HepG2 (cell line): ENCODE data around the gene KCNB1.

Experiments used
- ETV6 ChIP-seq: sonication (generic); formaldehyde crosslinking; conservative IDR thresholded peaks from 2 replicates; pipeline ENCODE4 v1.4.0; 2020; ENCODE audit warnings: missing genetic modification reagents
- FIP1L1 ChIP-seq: fragments of 200-400 bp; formaldehyde crosslinking; IDR thresholded peaks from 2 replicates; pipeline ENCODE4 v1.6.1; 2018; ENCODE audit warnings: low read depth, mild to moderate bottlenecking, low read length, moderate library complexity, borderline replicate concordance; ENCODE audit not compliant: insufficient read depth
- KDM5B ChIP-seq: sonication (generic); formaldehyde crosslinking; IDR thresholded peaks from 2 replicates; pipeline ENCODE4 v1.4.0; 2020; ENCODE audit warnings: missing genetic modification reagents, mild to moderate bottlenecking, borderline replicate concordance
- KLF11 ChIP-seq: IDR thresholded peaks from 2 replicates; pipeline ENCODE4 v1.6.1; 2016; ENCODE audit warnings: missing compliant biosample characterization
- NFE2L2 ChIP-seq: fragments of 150-350 bp; IDR thresholded peaks from 2 replicates; pipeline ENCODE4 v1.6.1; 2014; ENCODE audit warnings: low read length
- NFYB ChIP-seq: sonication (generic); formaldehyde crosslinking; IDR thresholded peaks from 2 replicates; pipeline ENCODE4 v1.4.0; 2020; ENCODE audit warnings: missing genetic modification reagents
- SAFB2 ChIP-seq: sonication (generic); formaldehyde crosslinking; IDR thresholded peaks from 2 replicates; pipeline ENCODE4 v1.5.1; 2020; ENCODE audit warnings: missing genetic modification reagents, low read depth, mild to moderate bottlenecking, borderline replicate concordance
- TBX3 ChIP-seq: fragments of 450-650 bp; IDR thresholded peaks from 2 replicates; pipeline ENCODE4 v1.6.1; 2017; ENCODE audit warnings: antibody characterized with exemption, mild to moderate bottlenecking, inconsistent platforms, borderline replicate concordance
- ZNF24 ChIP-seq: fragments of 450-650 bp; IDR thresholded peaks from 2 replicates; pipeline ENCODE4 v1.6.1; 2017; ENCODE audit warnings: antibody characterized with exemption, mild to moderate bottlenecking
- ZNF557 ChIP-seq: sonication (generic); formaldehyde crosslinking; IDR thresholded peaks from 2 replicates; pipeline ENCODE4 v1.4.0; 2020; ENCODE audit warnings: missing genetic modification reagents
- ZNF672 ChIP-seq: sonication (generic); formaldehyde crosslinking; IDR thresholded peaks from 2 replicates; pipeline ENCODE4 v1.8.1; 2022; ENCODE audit warnings: missing genetic modification reagents
- ZNF7 ChIP-seq: IDR thresholded peaks from 2 replicates; pipeline ENCODE4 v1.6.1; 2016; ENCODE audit warnings: missing biosample characterization, missing genetic modification reagents
- TF ChIP-seq, protein P1 (sequence below): sonication (generic); formaldehyde crosslinking; IDR thresholded peaks from 2 replicates; pipeline ENCODE4 v1.5.0; 2020; ENCODE audit warnings: mild to moderate bottlenecking, missing genetic modification reagents, moderate library complexity

DNA sequence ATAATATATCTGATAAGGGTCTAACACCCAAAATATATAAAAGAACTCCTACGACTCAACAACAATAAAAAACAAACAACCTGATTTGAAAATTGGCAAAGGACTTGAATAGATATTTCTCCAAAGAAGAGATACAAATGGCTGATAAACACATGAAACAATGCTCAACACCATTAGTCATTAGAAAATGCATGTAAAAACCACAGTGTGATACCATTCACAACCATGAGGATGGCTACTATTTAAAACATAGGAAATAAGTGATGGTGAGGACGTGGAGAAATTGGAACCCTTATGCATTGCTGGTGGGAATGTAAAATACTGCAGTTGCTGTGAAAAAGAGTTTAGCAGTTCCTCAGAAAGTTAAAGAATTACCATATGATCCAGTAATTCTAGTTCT, 44.1 kb upstream of the KCNB1 start:
- TF ChIP-seq ZNF7 (CRISPR knock-in tag): no peak
- no peak for TF ChIP-seq TBX3
- TF ChIP-seq, protein P1, sequence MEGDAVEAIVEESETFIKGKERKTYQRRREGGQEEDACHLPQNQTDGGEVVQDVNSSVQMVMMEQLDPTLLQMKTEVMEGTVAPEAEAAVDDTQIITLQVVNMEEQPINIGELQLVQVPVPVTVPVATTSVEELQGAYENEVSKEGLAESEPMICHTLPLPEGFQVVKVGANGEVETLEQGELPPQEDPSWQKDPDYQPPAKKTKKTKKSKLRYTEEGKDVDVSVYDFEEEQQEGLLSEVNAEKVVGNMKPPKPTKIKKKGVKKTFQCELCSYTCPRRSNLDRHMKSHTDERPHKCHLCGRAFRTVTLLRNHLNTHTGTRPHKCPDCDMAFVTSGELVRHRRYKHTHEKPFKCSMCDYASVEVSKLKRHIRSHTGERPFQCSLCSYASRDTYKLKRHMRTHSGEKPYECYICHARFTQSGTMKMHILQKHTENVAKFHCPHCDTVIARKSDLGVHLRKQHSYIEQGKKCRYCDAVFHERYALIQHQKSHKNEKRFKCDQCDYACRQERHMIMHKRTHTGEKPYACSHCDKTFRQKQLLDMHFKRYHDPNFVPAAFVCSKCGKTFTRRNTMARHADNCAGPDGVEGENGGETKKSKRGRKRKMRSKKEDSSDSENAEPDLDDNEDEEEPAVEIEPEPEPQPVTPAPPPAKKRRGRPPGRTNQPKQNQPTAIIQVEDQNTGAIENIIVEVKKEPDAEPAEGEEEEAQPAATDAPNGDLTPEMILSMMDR: no peak
- TF ChIP-seq FIP1L1: no peak
- no peak for TF ChIP-seq KDM5B (CRISPR knock-in tag)
- no peak for TF ChIP-seq ZNF557 (CRISPR knock-in tag)
- TF ChIP-seq ZNF24: no peak
- TF ChIP-seq KLF11 (CRISPR knock-in tag): no peak
- no peak for TF ChIP-seq SAFB2 (CRISPR knock-in tag)
- no peak for TF ChIP-seq NFYB (CRISPR knock-in tag)
- TF ChIP-seq NFE2L2: no peak
- no peak for TF ChIP-seq ZNF672 (CRISPR knock-in tag)
- no peak for TF ChIP-seq ETV6 (CRISPR knock-in tag)
